Panc1 (cell line): Measurements from ENCODE around the gene HSPA12A.

Experiments
- CTCF ChIP-seq: fragments of 450-650 bp; IDR thresholded peaks from 2 replicates; pipeline ENCODE4 v1.5.1; 2017; ENCODE audit warnings: mild to moderate bottlenecking
- POLR2AphosphoS5 ChIP-seq: IDR thresholded peaks from 2 replicates; pipeline ENCODE4 v1.6.1; 2012; ENCODE audit warnings: mild to moderate bottlenecking, low read depth, low read length, moderate library complexity
- TF ChIP-seq, protein P1 (sequence below), 2 experiments: IDR thresholded peaks; 2 replicates each; pipeline ENCODE4 v1.6.1; 2011 to 2012; ENCODE audit warnings: low read depth in 2 of 2, control low read depth in 1 of 2, low read length in 1 of 2, mild to moderate bottlenecking in 1 of 2, moderate library complexity in 1 of 2; ENCODE audit not compliant: insufficient read depth in 1 of 2

- TF ChIP-seq, protein P1, sequence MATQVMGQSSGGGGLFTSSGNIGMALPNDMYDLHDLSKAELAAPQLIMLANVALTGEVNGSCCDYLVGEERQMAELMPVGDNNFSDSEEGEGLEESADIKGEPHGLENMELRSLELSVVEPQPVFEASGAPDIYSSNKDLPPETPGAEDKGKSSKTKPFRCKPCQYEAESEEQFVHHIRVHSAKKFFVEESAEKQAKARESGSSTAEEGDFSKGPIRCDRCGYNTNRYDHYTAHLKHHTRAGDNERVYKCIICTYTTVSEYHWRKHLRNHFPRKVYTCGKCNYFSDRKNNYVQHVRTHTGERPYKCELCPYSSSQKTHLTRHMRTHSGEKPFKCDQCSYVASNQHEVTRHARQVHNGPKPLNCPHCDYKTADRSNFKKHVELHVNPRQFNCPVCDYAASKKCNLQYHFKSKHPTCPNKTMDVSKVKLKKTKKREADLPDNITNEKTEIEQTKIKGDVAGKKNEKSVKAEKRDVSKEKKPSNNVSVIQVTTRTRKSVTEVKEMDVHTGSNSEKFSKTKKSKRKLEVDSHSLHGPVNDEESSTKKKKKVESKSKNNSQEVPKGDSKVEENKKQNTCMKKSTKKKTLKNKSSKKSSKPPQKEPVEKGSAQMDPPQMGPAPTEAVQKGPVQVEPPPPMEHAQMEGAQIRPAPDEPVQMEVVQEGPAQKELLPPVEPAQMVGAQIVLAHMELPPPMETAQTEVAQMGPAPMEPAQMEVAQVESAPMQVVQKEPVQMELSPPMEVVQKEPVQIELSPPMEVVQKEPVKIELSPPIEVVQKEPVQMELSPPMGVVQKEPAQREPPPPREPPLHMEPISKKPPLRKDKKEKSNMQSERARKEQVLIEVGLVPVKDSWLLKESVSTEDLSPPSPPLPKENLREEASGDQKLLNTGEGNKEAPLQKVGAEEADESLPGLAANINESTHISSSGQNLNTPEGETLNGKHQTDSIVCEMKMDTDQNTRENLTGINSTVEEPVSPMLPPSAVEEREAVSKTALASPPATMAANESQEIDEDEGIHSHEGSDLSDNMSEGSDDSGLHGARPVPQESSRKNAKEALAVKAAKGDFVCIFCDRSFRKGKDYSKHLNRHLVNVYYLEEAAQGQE (IDR thresholded peaks at IDR 0.05; ENCODE audit: insufficient read depth in 1 of 2, low read depth in 2 of 2, low read length in 1 of 2) = no peak
- TF ChIP-seq CTCF (no peak), POLR2AphosphoS5 (no peak)
Observed at GRCh38 chr10:116636385-116636784, 106.0 kb downstream of the HSPA12A start.
